Mesenteric fat pad (tissue), 1 donor: Measurements from ENCODE around the gene SLFN12L. TPM values are rescaled to one million over a fixed set of nuclear protein-coding genes. Genes with fewer than 3 reads are reported as not detected.
"Not testable (repeated sequence)": the region's sequence is repeated elsewhere in the genome, so short reads cannot be mapped to it uniquely, and the experiment has no call there.

ENCODE experiments used
- DNase-seq: peaks from one replicate; pipeline ENCODE4 v3.0.0-alpha.2; 2020; ENCODE audit warnings: low spot score
- total RNA-seq: library from RNA; stranded (reverse); fragmentation: NEBNext Ultra II Directional; extraction: Animal tissue kit (Norgen Biotek cat#: 25700); gene quantifications from one replicate; pipeline ENCODE4 v1.2.1, GENCODE V29; 2021
- donor health status: DM: yes; HTN: yes; CAD: no.

SLFN12L gene
- total RNA-seq, 1 donor from 2014 or later: 4.7 TPM

GRCh38 chr17:35498448-35499178 lies 38.9 kb downstream of the SLFN12L start:
- no peak for DNase-seq

DNA sequence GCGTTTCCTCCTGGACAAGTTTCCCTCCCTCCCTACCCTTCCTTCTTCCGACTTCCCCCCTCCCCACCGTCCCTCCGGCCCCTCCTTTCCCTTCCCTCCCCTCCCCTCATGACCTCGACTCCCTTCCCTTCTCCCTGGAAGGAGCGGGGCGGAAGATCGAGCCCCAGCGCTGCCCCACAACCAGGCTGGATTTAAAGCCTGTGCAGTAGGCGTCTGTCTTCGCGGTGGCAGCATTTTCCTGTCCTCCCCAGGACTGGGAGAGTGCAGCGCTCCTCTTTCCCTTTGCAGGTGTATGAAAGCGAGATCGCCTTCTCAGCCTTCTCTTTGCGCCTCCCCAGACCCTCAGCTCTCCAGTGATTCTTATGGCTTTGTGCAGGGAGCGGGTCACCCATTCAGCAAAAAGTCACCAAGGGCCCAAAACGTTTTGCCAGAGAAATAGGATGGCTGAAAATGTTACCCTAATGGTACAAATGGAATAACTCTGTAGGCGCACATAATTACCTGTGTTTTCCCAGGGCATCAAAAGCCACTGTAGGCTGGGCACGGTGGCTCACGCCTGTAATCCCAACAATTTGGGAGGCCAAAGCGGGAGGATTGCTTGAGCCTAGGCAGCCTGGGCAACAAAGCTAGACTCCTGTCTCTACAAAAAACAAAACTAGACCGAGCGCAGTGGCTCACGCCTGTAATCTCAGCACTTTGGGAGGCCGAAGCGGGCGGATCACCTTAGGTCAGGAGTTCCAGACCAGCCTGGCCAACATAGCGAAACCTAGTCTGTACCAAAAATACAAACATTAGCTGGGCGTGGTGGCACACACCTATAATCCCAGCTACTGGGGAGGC lies 40.8 kb downstream of the SLFN12L start:
- DNase-seq: no peak

DNA sequence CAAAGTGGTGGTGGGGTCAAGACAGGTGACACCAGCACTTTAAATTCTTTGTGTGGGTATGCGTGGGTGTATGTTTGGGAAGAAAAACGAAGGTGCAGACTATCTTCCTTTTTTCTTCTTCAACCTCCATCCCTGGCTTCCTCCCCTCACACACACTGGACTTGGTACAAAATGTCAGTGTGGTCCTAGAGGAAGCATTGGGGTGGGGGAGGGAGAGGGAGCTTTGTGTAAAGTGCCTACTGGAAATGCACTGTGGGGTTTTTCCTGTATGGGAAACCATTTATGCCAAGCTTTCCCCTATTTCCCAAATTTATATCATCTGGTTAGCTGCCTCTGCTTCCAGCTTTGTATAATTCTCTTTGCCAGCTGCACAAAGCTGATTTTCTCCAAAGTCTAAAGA lies 44.4 kb downstream of the SLFN12L start:
- DNase-seq: no peak

DNA sequence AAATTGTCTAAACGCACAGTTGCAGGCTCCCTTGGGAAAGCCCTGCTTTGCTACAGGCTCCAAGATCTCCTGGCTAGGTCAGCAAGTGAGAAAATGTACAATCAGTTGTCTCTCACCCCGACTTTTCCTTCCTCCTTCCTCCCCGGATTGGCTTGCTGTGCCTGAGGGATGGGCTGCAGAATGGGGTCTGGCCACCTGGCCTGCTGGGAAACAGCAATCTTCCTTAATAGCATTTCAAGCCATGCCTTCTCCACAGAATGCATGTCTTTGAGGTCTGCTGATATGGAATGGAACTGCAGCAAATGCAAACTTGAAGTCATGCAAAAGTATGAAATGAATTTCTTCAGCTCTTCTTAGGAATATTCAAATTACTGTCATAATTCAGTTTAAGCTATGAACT lies 46.1 kb downstream of the SLFN12L start:
- no peak for DNase-seq

GRCh38 chr17:35489944-35490343 lies 47.5 kb downstream of the SLFN12L start:
- DNase-seq: no peak

GRCh38 chr17:35488991-35489390 lies 48.5 kb downstream of the SLFN12L start:
- DNase-seq: no peak

- peak; percentile 92 for DNase-seq
Measured at GRCh38 chr17:35486920-35487732, 50.4 kb downstream of the SLFN12L start.

DNA sequence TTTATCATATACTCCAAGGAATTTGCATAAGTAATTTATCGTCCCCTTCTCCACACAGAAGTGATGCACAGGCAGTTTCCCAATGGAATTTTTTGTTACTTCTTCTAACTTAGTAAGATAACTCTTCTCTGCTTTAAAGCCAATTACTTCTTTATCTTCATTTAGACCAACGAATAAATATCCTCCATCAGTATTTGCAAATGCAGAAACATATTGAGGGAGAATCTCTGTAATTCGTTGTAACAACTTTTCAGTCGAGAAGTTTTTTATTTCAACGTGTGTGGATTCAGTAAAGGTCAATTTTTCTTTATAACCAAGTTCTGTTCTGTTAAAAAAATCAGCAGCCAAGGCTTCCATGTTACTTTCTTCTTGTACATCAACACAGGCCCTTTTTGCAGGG lies 58.2 kb downstream of the SLFN12L start:
- DNase-seq: no peak

DNA sequence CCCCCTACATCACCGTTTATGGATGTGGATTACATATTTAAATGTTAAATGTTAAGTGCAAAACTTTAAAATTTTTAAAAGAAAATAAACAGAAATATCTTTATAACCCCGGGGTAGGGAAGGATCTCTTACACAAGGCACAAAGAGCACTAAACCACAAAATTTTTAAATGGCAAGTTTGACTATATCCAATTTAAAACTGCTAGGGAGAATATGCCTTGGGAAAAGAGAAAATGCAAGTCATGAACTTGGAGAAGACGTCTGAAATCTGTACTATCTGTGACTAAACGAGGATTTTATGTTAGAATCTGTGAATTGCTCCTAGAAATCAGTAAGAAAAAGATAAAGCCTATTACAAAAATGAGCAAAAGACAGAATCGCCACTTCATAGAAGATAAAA lies 60.2 kb downstream of the SLFN12L start:
- DNase-seq: no peak

- DNase-seq: no peak
Measured at GRCh38 chr17:35476283-35476820, 61.1 kb downstream of the SLFN12L start.

DNA sequence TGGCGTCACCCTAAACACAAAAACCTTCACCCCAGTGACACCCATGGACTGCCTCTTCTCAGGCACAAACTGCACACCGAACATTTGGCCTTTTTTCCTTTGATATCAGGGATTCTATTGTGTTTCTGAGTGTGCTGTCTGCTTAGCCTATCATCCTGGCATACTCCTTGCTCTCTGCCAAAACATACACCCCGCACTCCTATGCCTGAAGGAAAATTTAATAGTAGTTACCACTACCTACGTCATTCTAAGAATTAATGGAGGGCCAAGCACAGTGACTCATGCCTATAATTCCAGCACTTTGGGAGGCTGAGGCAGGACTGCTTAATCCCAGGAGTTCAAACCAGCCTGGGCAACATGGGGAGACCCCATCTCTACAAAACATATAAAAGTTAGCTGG lies 69.0 kb downstream of the SLFN12L start:
- no peak for DNase-seq

- DNase-seq: no peak
Measured at GRCh38 chr17:35467824-35468223, 69.7 kb downstream of the SLFN12L start.

GRCh38 chr17:35460354-35460851 lies 77.1 kb downstream of the SLFN12L start:
- no peak for DNase-seq

GRCh38 chr17:35454035-35454434 lies 83.4 kb downstream of the SLFN12L start:
- DNase-seq: not testable (repeated sequence)

DNA sequence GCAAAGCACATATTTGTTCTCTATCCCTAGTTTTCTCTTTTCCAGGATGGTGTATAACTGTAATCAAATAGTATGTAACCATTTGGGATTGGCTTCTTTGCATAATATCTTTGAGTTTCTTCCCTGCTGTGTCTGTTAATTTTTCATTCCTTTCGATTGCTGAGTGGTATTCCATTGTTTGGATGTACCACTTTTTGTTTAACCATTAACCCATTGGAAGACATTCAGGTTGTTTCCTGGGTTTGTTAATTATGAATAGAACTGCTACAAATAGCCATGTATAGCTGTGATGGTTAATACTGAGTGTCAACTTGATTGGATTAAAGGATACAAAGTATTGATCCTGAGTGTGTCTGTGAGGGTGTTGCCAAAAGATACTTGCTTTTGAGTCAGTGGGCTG lies 84.3 kb downstream of the SLFN12L start:
- no peak for DNase-seq

DNA sequence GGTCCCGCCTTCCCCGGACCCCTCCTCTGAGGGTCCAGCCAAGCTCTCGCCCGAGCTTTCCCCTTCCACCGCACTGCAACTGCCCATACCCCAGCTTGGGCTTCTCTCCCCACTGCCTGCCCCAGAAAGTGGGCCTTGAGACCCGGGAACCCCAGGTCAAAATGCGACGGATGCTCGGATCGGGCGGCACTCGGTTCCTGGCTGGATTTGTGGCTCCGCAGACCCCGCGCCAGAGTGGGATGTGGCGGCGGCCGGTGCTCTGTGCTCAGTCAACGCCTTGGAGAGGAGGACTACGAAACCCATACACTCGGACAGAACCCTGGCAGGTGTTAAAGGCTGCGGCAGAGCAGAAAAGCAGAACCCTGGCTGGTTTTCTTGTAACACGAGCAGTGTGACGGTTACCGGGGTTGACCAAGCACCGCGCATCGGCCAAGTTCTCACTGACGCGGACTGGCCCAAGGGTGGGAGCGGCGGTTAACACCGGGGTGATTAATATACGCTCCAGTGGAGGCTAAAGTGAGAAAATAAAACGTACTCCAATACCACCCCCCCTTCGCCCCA lies 88.0 kb downstream of the SLFN12L start:
- DNase-seq: no peak

DNA sequence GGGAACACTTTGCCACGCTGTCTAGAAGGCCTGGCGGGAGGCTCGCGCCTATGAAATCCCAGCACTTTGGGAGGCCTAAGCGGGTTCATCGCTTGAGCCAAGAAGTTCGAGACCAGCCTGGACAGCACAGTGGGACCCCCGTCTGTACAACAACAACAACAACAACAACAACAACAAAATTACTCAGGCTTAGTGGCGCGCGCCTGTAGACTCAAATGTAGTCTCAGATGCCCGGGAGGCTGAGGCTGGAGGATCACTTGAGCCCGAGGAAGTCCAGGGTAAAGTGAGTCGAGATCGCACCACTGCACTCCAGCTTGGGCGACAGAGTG lies 88.6 kb downstream of the SLFN12L start:
- no peak for DNase-seq

DNA sequence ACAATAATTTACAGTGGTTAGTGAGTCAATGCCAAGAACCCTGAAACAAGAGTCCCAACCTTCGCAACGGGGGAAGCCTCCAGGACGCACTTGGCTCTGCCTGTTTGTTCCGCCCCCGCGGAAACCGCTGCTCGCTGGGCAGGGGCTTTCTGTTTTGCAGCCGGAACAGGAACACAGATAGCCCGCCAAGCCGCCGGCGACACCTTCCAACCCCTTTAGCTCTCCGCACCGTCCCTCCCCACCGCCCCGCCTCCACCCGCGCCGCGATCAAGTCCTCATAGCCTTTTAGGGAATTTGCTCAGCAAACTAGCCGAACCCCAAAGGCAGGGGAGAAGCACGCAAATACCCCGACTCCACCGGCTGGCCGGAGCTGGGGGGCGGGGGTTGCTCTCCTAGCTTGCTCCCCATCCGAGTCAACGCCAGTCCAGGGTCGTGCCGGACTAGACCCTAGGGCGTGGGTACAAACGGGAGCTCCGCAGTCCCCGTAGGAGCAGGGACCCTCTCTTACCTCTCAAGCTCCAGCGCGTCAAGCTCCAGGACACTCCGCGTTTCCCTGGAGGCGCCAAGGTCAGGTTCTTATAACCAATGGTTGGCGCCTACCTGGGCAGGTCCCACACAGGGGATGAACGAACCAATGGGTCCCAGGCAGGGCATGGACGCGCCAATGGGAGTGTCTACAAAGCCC lies 89.1 kb downstream of the SLFN12L start, which contains the start of gene SLFN13:
Gene SLFN13 (minus strand): TSS at position 553 of the 685 bp plus-strand sequence. CDS start 3,086 bp downstream, outside the sequence.
- peak; percentile 95 for DNase-seq

GRCh38 chr17:35447499-35447898 lies 90.0 kb downstream of the SLFN12L start:
- no peak for DNase-seq

- no peak for DNase-seq
Measured at GRCh38 chr17:35438433-35438832, 99.0 kb downstream of the SLFN12L start.
